ENCODE measurements around the gene RPRM. TPM values are rescaled to one million over a fixed set of nuclear protein-coding genes. Genes with fewer than 3 reads are reported as not detected.
"Not testable (repeated sequence)": the region's sequence is repeated elsewhere in the genome, so short reads cannot be mapped to it uniquely, and the experiment has no call there.

The RPRM gene
- total RNA-seq, 6 donors from 2014 or later: 0.60 to 0.84 TPM; not detected in 4

DNA sequence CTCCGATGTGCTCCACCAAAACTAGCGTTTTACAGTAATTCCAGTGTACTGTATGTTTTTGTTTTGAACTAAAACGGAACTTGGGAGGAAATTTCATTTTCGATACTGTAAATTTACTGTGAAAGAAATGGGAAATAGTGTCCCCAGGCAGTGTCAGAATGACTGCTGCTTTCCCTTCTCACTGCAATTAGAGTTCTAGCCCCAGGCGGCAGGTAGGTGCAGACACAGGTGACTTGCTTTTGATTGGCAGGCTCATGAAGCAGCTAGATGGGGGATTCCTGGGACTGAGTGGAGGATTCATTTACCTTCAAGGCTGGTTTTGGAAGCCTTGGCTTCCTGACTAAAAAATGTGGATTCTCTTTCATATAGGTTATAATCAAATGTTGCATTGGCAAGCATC, 27.0 kb downstream of the RPRM start:
- Histone ChIP-seq H3K4me1 (no peaks in the 10 kb centered on the region), H3K36me3 (no peaks in the 10 kb centered on the region), H3K9me3 (no peaks in the 10 kb centered on the region), H3K4me3 (no peak overlapping the region), H3K27ac (no peak overlapping the region), H3K27me3 (no peaks in the 10 kb centered on the region)
- 86 to 88% methylated on average over 5 of the region's 5 CpGs for whole genome bisulfite sequencing, 2 donors
- ATAC-seq (ENCODE audit: low FRiP score in 2 of 2) (no peak), DNase-seq (no peak)
- TF ChIP-seq POLR2AphosphoS5 (IDR thresholded peaks at IDR 0.05) (no peak), POLR2A (IDR thresholded peaks at IDR 0.05) (no peak), EP300 (IDR thresholded peaks at IDR 0.05) (no peak)
- TF ChIP-seq, protein P1, sequence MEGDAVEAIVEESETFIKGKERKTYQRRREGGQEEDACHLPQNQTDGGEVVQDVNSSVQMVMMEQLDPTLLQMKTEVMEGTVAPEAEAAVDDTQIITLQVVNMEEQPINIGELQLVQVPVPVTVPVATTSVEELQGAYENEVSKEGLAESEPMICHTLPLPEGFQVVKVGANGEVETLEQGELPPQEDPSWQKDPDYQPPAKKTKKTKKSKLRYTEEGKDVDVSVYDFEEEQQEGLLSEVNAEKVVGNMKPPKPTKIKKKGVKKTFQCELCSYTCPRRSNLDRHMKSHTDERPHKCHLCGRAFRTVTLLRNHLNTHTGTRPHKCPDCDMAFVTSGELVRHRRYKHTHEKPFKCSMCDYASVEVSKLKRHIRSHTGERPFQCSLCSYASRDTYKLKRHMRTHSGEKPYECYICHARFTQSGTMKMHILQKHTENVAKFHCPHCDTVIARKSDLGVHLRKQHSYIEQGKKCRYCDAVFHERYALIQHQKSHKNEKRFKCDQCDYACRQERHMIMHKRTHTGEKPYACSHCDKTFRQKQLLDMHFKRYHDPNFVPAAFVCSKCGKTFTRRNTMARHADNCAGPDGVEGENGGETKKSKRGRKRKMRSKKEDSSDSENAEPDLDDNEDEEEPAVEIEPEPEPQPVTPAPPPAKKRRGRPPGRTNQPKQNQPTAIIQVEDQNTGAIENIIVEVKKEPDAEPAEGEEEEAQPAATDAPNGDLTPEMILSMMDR (IDR thresholded peaks at IDR 0.05): no peak

DNA sequence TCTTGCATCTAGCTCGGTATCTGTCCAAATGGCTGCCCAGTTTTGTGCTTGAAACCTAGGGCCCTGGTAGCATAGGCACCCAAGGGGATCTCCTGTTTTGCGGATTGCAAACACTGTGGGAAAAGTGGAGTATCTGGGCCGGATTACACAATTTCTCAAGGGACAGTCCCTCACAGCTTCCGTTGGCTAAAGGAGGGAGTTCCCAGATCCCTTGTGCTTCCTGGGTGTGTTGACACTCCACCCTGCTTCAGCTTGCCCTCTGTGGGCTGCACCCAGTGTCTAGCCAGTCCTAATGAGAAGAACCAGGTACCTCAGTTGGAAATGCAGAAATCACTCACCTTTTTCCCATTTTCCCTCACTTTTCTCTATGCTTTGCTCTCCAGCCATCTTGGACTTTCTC, 35.5 kb downstream of the RPRM start:
- H3K4me1 ChIP-seq: no peaks in the 10 kb centered on the region
- H3K36me3 ChIP-seq: no peaks in the 10 kb centered on the region
- TF ChIP-seq POLR2A (IDR thresholded peaks at IDR 0.05) (no peak), EP300 (IDR thresholded peaks at IDR 0.05) (no peak), POLR2AphosphoS5 (IDR thresholded peaks at IDR 0.05) (no peak)
- TF ChIP-seq, protein P1 (IDR thresholded peaks at IDR 0.05): no peak
- H3K27me3 ChIP-seq: no peaks in the 10 kb centered on the region
- no peak for DNase-seq
- no peak overlapping the region for H3K4me3 ChIP-seq
- H3K9me3 ChIP-seq: peaks cover 0 to 12% (median 0%) of the 10 kb centered on the region in 4 donors
- H3K27ac ChIP-seq: no peak overlapping the region
- 79% methylated on average over 4 of the region's 4 CpGs; no CpG with 5 or more reads in 1 of the 2 donors for WGBS, 2 donors
- ATAC-seq (ENCODE audit: low FRiP score in 2 of 2): no peak

DNA sequence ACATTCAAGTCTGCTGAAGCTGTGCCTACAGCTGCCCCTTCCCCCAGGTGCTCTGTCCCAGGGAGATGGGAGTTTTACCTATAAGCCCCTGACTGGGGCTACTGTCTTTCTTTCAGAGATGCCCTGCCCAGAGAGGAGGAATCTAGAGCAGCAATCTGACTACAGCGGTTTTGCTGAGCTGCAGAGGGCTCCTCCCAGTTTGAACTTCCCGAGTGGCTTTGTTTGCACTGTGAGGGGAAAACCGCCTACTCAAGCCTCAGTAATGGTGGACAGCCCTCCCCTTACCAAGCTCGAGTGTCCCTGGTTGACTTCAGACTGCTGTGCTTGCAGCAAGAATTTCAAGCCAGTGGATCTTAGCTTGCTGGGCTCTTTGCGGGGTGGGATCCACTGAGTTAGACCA, 35.9 kb downstream of the RPRM start:
- not testable (repeated sequence) for H3K36me3 ChIP-seq; H3K27ac ChIP-seq; H3K4me1 ChIP-seq; H3K4me3 ChIP-seq; H3K27me3 ChIP-seq; DNase-seq; ATAC-seq (ENCODE audit: low FRiP score in 2 of 2)
- WGBS, 2 donors: 33 to 78% methylated on average over 1 to 5 of the region's 5 CpGs
- peaks cover 0 to 12% (median 0%) of the 10 kb centered on the region in 4 donors for H3K9me3 ChIP-seq

DNA sequence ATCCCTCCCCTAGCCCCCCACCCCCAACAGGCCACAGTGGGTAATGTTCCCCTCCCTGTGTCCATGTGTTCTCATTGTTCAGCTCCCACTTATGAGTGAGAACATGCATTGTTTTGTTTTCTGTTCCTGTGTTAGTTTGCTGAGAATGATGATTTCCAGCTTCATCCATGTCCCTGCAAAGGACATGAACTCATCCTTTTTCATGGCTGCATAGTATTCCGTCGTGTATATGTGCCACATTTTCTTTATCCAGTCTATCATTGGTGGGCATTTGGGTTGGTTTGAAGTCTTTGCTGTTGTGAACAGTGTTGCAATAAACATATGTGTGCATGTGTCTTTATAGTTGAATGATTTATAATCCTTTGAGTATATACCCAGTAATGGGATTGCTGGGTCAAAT, 38.5 kb downstream of the RPRM start:
- H3K4me3 ChIP-seq; H3K27ac ChIP-seq; DNase-seq; H3K36me3 ChIP-seq; ATAC-seq (ENCODE audit: low FRiP score in 2 of 2); H3K27me3 ChIP-seq; H3K4me1 ChIP-seq: not testable (repeated sequence)
- peaks cover 0 to 12% (median 0%) of the 10 kb centered on the region in 4 donors for H3K9me3 ChIP-seq
- WGBS, 2 donors: 92 to 100% methylated on average over 2 of the region's 2 CpGs

DNA sequence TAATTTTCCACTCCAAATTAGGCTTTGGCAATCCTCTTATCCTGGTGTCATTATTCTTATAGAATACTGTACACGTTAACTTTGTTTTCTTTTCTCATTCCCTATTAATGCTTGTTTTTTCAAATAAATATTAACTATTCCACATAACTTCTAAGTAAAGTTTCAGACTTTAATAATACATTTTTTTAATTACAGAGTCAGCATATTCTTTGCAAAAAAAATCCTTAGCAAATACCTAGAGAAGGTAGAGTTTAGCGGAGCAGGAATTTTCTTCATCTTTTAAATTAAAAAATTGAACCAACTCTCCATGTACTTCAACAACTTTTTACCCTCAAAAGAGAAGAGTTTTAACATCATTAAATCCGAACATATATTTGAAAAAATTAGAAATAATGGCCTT, 45.2 kb downstream of the RPRM start:
- Histone ChIP-seq H3K27ac (no peak overlapping the region), H3K4me1 (no peaks in the 10 kb centered on the region), H3K9me3 (no peaks in the 10 kb centered on the region), H3K36me3 (no peaks in the 10 kb centered on the region), H3K27me3 (no peaks in the 10 kb centered on the region), H3K4me3 (no peak overlapping the region)
- TF ChIP-seq POLR2A (IDR thresholded peaks at IDR 0.05): no peak
- TF ChIP-seq, protein P1 (IDR thresholded peaks at IDR 0.05): no peak
- TF ChIP-seq POLR2AphosphoS5 (IDR thresholded peaks at IDR 0.05): no peak
- TF ChIP-seq EP300 (IDR thresholded peaks at IDR 0.05): no peak
- DNase-seq (no peak), ATAC-seq (ENCODE audit: low FRiP score in 2 of 2) (no peak)
- 82 to 84% methylated on average over 3 of the region's 3 CpGs for WGBS, 2 donors

DNA sequence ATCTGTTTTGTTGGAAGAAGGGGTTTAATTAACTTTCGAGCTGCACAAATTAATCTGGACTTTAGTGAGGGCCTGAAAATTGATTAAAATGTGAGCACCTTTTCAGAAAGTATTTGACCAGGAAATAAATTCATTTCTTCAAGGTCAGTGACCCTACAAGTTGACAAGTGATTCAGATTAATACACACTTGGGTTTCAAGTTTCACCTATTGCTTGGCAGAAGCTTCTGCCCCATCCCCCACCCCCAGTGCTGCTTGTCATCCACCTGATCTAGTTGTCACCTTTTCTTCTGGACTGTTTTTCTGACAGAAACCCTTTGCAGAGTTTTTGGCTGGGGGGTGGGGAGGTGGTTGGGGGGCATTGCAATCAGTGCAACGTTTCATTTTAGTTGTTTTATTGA, 46.2 kb downstream of the RPRM start:
- ATAC-seq (ENCODE audit: low FRiP score in 2 of 2) (no peak), DNase-seq (no peak)
- WGBS, 2 donors: 55 to 58% methylated on average over 2 of the region's 2 CpGs
- Histone ChIP-seq H3K27me3 (no peaks in the 10 kb centered on the region), H3K4me1 (no peaks in the 10 kb centered on the region), H3K36me3 (no peaks in the 10 kb centered on the region), H3K4me3 (no peak overlapping the region), H3K9me3 (no peaks in the 10 kb centered on the region), H3K27ac (no peak overlapping the region)
- TF ChIP-seq, protein P1 (IDR thresholded peaks at IDR 0.05): no peak
- TF ChIP-seq EP300 (IDR thresholded peaks at IDR 0.05) (no peak), POLR2AphosphoS5 (IDR thresholded peaks at IDR 0.05) (no peak), POLR2A (IDR thresholded peaks at IDR 0.05) (no peak)
